SK-N-SH (cell line): Measurements from ENCODE around the gene CNOT11. TPM values are rescaled to one million over a fixed set of nuclear protein-coding genes. Genes with fewer than 3 reads are reported as not detected.

Experiments used
- CTCF ChIA-PET: fragments of 300-600, 350-600 bp; formaldehyde crosslinking; extraction: SDS; loops from one replicate; lab custom pipeline; 2021; lab: Yijun Ruan, JAX
- POLR2A ChIA-PET: fragments of 350-600 bp; sonication (Branson Sonifier 250); formaldehyde crosslinking; extraction: SDS; loops from one replicate; lab custom pipeline; 2020; ENCODE audit warnings: antibody characterized with exemption, inconsistent platforms; lab: Yijun Ruan, JAX
- DNase-seq: peaks from one replicate; pipeline ENCODE4 v3.0.0; 2012
- H2AFZ ChIP-seq: fragments of 200-600 bp; sonication (generic); 2 replicates; pipeline ENCODE4 v1.8.1; 2016; ENCODE audit warnings: antibody characterized with exemption, mild to moderate bottlenecking, low read depth
- H3F3A ChIP-seq: fragments of 200-600 bp; sonication (generic); replicated peaks from 2 replicates; pipeline ENCODE3; 2016; ENCODE audit warnings: antibody characterized with exemption, mild to moderate bottlenecking; ENCODE audit not compliant: insufficient read depth
- H3K27ac ChIP-seq, 2 experiments: fragments of 200-500 bp in 1 of 2; fragments of 200-600 bp in 1 of 2; sonication (Bioruptor generic) in 1 of 2; sonication (generic), shearing (Covaris generic) in 1 of 2; 2 replicates each; pipeline versions ENCODE4 v1.5.1 to v1.6.1; 2014 to 2016; ENCODE audit warnings: low read depth in 2 of 2, inconsistent platforms in 1 of 2, low read length in 1 of 2, mild to moderate bottlenecking in 1 of 2, mixed read lengths in 1 of 2
- H3K27me3 ChIP-seq: fragments of 200-600 bp; sonication (generic), shearing (Covaris generic); 2 replicates; pipeline ENCODE4 v1.6.1; 2016; ENCODE audit warnings: mixed run types; ENCODE audit not compliant: insufficient read depth
- H3K36me3 ChIP-seq, 2 experiments: fragments of 200-500 bp in 1 of 2; fragments of 200-600 bp in 1 of 2; sonication (Bioruptor generic) in 1 of 2; sonication (generic) in 1 of 2; replicated peaks in 1 of 2; 2 replicates each; pipeline versions ENCODE3 to v1.5.1; 2014 to 2016; ENCODE audit warnings: low read length in 1 of 2, mild to moderate bottlenecking in 1 of 2; ENCODE audit not compliant: insufficient read depth in 2 of 2, control insufficient read depth in 1 of 2
- H3K4me1 ChIP-seq, 2 experiments: fragments of 200-500 bp in 1 of 2; fragments of 200-600 bp in 1 of 2; sonication (Bioruptor generic) in 1 of 2; sonication (generic), shearing (Covaris generic) in 1 of 2; 2 replicates each; pipeline versions ENCODE4 v1.5.1 to v1.6.1; 2014 to 2016; ENCODE audit warnings: low read depth in 1 of 2, low read length in 1 of 2, mixed run types in 1 of 2; ENCODE audit not compliant: insufficient read depth in 2 of 2, control insufficient read depth in 1 of 2
- H3K4me2 ChIP-seq: fragments of 200-600 bp; sonication (generic), shearing (Covaris generic); 2 replicates; pipeline ENCODE4 v1.6.1; 2017; ENCODE audit warnings: mixed run types
- H3K4me3 ChIP-seq, 2 experiments: fragments of 200-500 bp in 1 of 2; fragments of 200-600 bp in 1 of 2; sonication (Bioruptor generic) in 1 of 2; sonication (generic), shearing (Covaris generic) in 1 of 2; 2 replicates each; pipeline versions ENCODE4 v1.5.1 to v1.8.1; 2014 to 2016; ENCODE audit warnings: low read depth in 2 of 2, inconsistent platforms in 1 of 2, low read length in 1 of 2, mild to moderate bottlenecking in 1 of 2, mixed read lengths in 1 of 2, moderate library complexity in 1 of 2
- H3K79me2 ChIP-seq: fragments of 200-600 bp; sonication (generic); 2 replicates; pipeline ENCODE4 v1.8.1; 2017; ENCODE audit warnings: mild to moderate bottlenecking; ENCODE audit not compliant: insufficient read depth
- H3K9ac ChIP-seq: fragments of 200-600 bp; sonication (generic); 2 replicates; pipeline ENCODE4 v1.6.1; 2017; ENCODE audit warnings: mixed run types
- H3K9me2 ChIP-seq: fragments of 200-600 bp; sonication (generic); 2 replicates; pipeline ENCODE4 v1.6.1; 2017; ENCODE audit warnings: mixed run types
- H3K9me3 ChIP-seq: fragments of 200-600 bp; sonication (generic); 2 replicates; pipeline ENCODE4 v1.6.1; 2017; ENCODE audit warnings: mixed run types, mild to moderate bottlenecking, moderate library complexity
- H4K20me1 ChIP-seq: fragments of 200-600 bp; sonication (generic); 2 replicates; pipeline ENCODE4 v1.6.1; 2017; ENCODE audit warnings: mild to moderate bottlenecking, mixed run types; ENCODE audit not compliant: insufficient read depth
- CHD2 ChIP-seq: fragments of 150-350 bp; IDR thresholded peaks from 2 replicates; pipeline ENCODE4 v1.6.1; 2018; ENCODE audit warnings: low read length; ENCODE audit not compliant: partially characterized antibody
- ELF1 ChIP-seq: IDR thresholded peaks from 2 replicates; pipeline ENCODE4 v1.4.0; 2012
- EP300 ChIP-seq, 2 experiments: IDR thresholded peaks; 2 replicates each; pipeline versions ENCODE4 v1.4.0 to v1.6.1; 2012; ENCODE audit warnings: borderline replicate concordance in 1 of 2, low read depth in 1 of 2, low read length in 1 of 2
- FOXM1 ChIP-seq: IDR thresholded peaks from 2 replicates; pipeline ENCODE4 v1.4.0; 2012; ENCODE audit warnings: low read depth, mild to moderate bottlenecking
- JUND ChIP-seq: IDR thresholded peaks from 2 replicates; pipeline ENCODE4 v1.4.0; 2012
- MEF2A ChIP-seq: IDR thresholded peaks from 2 replicates; pipeline ENCODE4 v1.4.0; 2012; ENCODE audit warnings: low read depth, borderline replicate concordance
- PBX3 ChIP-seq: IDR thresholded peaks from 2 replicates; pipeline ENCODE4; 2012
- POLR2AphosphoS5 ChIP-seq: IDR thresholded peaks from 2 replicates; pipeline ENCODE4 v1.6.1; 2012; ENCODE audit warnings: low read depth, low read length
- REST ChIP-seq: IDR thresholded peaks from 2 replicates; pipeline ENCODE4 v1.6.1; 2012; ENCODE audit warnings: mild to moderate bottlenecking, low read depth, low read length, moderate library complexity
- SMC3 ChIP-seq: IDR thresholded peaks from 2 replicates; pipeline ENCODE4 v1.6.1; 2012; ENCODE audit warnings: low read depth, low read length, improper control_type of control experiment
- TEAD4 ChIP-seq: IDR thresholded peaks from 2 replicates; pipeline ENCODE4 v1.4.0; 2012; ENCODE audit warnings: mild to moderate bottlenecking, borderline replicate concordance; ENCODE audit not compliant: insufficient read depth
- USF1 ChIP-seq: IDR thresholded peaks from 2 replicates; pipeline ENCODE4 v1.4.0; 2012; ENCODE audit warnings: low read depth, borderline replicate concordance
- USF2 ChIP-seq: fragments of 150-350 bp; IDR thresholded peaks from 2 replicates; pipeline ENCODE4 v1.6.1; 2017; ENCODE audit warnings: antibody characterized with exemption, low read length, low read depth, borderline replicate concordance
- ZBTB33 ChIP-seq: IDR thresholded peaks from 2 replicates; pipeline ENCODE4 v1.4.0; 2012; ENCODE audit warnings: low read depth, borderline replicate concordance
- WGBS: methylation state at CpG from one replicate; pipeline ENCODE4 v1.1.6; 2017; ENCODE audit warnings: low lambda C conversion rate; 5-methylcytosine and 5-hydroxymethylcytosine counted together
- polyA plus RNA-seq, 3 experiments: library from polyadenylated mRNA; depleted of rRNA; stranded (reverse); fragments of >200 nt; gene quantifications; 2 replicates each; pipeline ENCODE4 v1.2.3, GENCODE V29; 2012

Gene CNOT11
- polyA plus RNA-seq, 1 of the 3 experiments (the other 2 are of a cell fraction) = 38.4 TPM

GRCh38 chr2:101277111-101277510, 24.4 kb downstream of the CNOT11 start:
- H3K27ac ChIP-seq = no peak overlapping the region
- no peak overlapping the region for H3K4me3 ChIP-seq
- H3F3A ChIP-seq = peaks cover 11% of the 10 kb centered on the region
- H2AFZ ChIP-seq = no peak overlapping the region
- TF ChIP-seq SMC3 (no peak), FOXM1 (no peak), EP300 (IDR thresholded peaks at IDR 0.05; ENCODE audit: borderline replicate concordance in 1 of 2, low read depth in 1 of 2, low read length in 1 of 2) (no peak), JUND (no peak), MEF2A (no peak), POLR2AphosphoS5 (no peak), CHD2 (no peak), TEAD4 (no peak), USF2 (no peak), REST (no peak), ZBTB33 (no peak), USF1 (no peak), PBX3 (no peak), ELF1 (no peak)
- TF ChIP-seq, all 33 proteins: peak for 0
- Histone ChIP-seq H3K9me3 (no peaks in the 10 kb centered on the region), H4K20me1 (no peaks in the 10 kb centered on the region), H3K4me2 (no peak overlapping the region), H3K9ac (no peak overlapping the region), H3K79me2 (0 out of 2 replicates have a peak, but pooled peaks cover 8% of the 10 kb centered on the region), H3K4me1 (no peaks in the 10 kb centered on the region), H3K27me3 (no peaks in the 10 kb centered on the region), H3K9me2 (no peaks in the 10 kb centered on the region), H3K36me3 (peaks cover 59 to 60% of the 10 kb centered on the region in 2 experiments)
- WGBS = 88% methylated on average over 7 of the region's 7 CpGs
- DNase-seq = no peak
- ChIA-PET CTCF (no interaction called here), POLR2A (no interaction called here)
